Stimulated activated memory B cell treated with anti-CD40 and anti-IgM and Interleukin-4, amounts not matched to agents 10 μg/mL and 1 μg/mL and 100 μg/mL, for 72 hours (primary cell): Measurements from ENCODE around the gene KLRC3.
"Not testable (repeated sequence)": the region's sequence is repeated elsewhere in the genome, so short reads cannot be mapped to it uniquely, and the experiment has no call there.

Experiments used
- ATAC-seq: fragments of 150-1000 bp; cut with Tn5 transposase; 2 replicates; pipeline ENCODE4 v1.10.0; 2021
- H3K27ac Mint-ChIP-seq: one replicate; pipeline ENCODE4 v1.8.0; 2022; ENCODE audit warnings: mild to moderate bottlenecking, mixed read lengths
- H3K27me3 Mint-ChIP-seq: one replicate; pipeline ENCODE4 v1.8.0; 2022; ENCODE audit warnings: mixed read lengths
- H3K36me3 Mint-ChIP-seq: one replicate; pipeline ENCODE4 v1.8.0; 2022; ENCODE audit warnings: mixed read lengths
- H3K4me1 Mint-ChIP-seq: one replicate; pipeline ENCODE4 v1.8.0; 2022; ENCODE audit warnings: mixed read lengths
- H3K4me3 Mint-ChIP-seq: one replicate; pipeline ENCODE4 v1.8.0; 2022; ENCODE audit warnings: mild to moderate bottlenecking, moderate library complexity, mixed read lengths
- H3K9me3 Mint-ChIP-seq: one replicate; pipeline ENCODE4 v1.8.0; 2022; ENCODE audit warnings: mixed read lengths

KLRC3 gene

GRCh38 chr12:10420334-10420733 lies at the start of gene KLRC3:
TSS of gene KLRC3 (minus strand) at chr12:10420595. CDS start at chr12:10420550, 45 bp downstream.
- H3K4me1 Mint-ChIP-seq, ATAC-seq, H3K4me3 Mint-ChIP-seq, H3K27me3 Mint-ChIP-seq, H3K36me3 Mint-ChIP-seq, H3K9me3 Mint-ChIP-seq, H3K27ac Mint-ChIP-seq: not testable (repeated sequence)

- Mint-ChIP-seq H3K27ac (no peak overlapping the region), H3K4me1 (peaks cover 5% of the 10 kb centered on the region), H3K27me3 (peaks cover 22% of the 10 kb centered on the region), H3K36me3 (no peaks in the 10 kb centered on the region), H3K9me3 (peaks cover 5% of the 10 kb centered on the region), H3K4me3 (no peak overlapping the region)
- peak; percentile 67 for ATAC-seq
Measured at GRCh38 chr12:10469701-10470100, 49.3 kb upstream of the KLRC3 start.

DNA sequence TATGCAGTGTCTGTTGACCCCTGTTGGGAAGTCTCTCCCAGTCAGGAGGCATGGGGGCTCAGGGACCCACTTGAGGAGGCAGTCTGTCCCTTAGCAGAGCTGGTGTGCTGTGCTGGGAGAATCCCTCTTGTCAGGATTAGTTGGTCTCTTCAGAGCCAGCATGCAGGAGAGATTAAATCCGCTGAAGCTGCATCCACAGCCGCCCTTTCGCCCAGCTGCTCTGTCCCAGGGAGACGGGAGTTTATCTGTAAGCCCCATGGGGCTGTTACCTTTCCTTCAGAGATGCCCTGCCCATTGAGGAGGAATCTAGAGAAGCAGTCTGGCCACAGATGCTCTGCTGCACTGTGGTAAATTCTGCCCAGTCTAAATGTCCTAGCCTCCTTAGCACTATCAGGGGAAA lies 45.9 kb upstream of the KLRC3 start:
- H3K27me3 Mint-ChIP-seq, result peaks cover 22% of the 10 kb centered on the region
- H3K27ac Mint-ChIP-seq, result no peak overlapping the region
- ATAC-seq, result no peak
- H3K4me1 Mint-ChIP-seq, result peaks cover 5% of the 10 kb centered on the region
- no peaks in the 10 kb centered on the region for H3K36me3 Mint-ChIP-seq
- H3K4me3 Mint-ChIP-seq, result no peak overlapping the region
- H3K9me3 Mint-ChIP-seq, result peaks cover 5% of the 10 kb centered on the region

- Mint-ChIP-seq H3K27ac (no peak overlapping the region), H3K36me3 (no peaks in the 10 kb centered on the region), H3K4me3 (no peak overlapping the region), H3K27me3 (no peaks in the 10 kb centered on the region), H3K9me3 (peaks cover 31% of the 10 kb centered on the region), H3K4me1 (no peaks in the 10 kb centered on the region)
- ATAC-seq, result no peak
Measured at GRCh38 chr12:10457760-10458159, 37.4 kb upstream of the KLRC3 start.

DNA sequence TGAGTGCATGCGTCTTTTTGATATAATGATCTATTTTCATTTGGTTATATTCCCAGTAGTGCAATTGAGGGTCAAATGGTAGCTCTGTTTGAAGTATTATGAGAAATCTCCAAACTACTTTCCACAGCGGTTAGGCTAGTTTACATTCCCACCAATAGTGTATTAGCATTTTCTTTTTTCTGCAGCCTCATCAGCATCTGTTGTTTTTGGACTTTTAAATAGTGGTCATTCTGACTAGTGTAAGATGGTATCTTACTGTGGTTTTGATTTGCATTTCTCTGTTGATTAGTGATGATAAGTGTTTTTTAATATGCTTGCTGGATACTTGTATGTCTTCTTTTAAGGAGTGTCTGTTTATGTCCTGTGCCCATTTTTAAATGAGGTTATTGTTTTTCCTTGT lies 36.5 kb upstream of the KLRC3 start:
- ATAC-seq, result no peak
- Mint-ChIP-seq H3K9me3 (peaks cover 28% of the 10 kb centered on the region), H3K27ac (no peak overlapping the region), H3K27me3 (no peaks in the 10 kb centered on the region), H3K36me3 (no peaks in the 10 kb centered on the region), H3K4me1 (no peaks in the 10 kb centered on the region), H3K4me3 (no peak overlapping the region)

- Mint-ChIP-seq H3K4me1 (no peaks in the 10 kb centered on the region), H3K4me3 (no peak overlapping the region), H3K27me3 (no peaks in the 10 kb centered on the region), H3K9me3 (peaks cover 26% of the 10 kb centered on the region), H3K27ac (no peak overlapping the region), H3K36me3 (no peaks in the 10 kb centered on the region)
- no peak for ATAC-seq
Measured at GRCh38 chr12:10455766-10456165, 35.4 kb upstream of the KLRC3 start.

DNA sequence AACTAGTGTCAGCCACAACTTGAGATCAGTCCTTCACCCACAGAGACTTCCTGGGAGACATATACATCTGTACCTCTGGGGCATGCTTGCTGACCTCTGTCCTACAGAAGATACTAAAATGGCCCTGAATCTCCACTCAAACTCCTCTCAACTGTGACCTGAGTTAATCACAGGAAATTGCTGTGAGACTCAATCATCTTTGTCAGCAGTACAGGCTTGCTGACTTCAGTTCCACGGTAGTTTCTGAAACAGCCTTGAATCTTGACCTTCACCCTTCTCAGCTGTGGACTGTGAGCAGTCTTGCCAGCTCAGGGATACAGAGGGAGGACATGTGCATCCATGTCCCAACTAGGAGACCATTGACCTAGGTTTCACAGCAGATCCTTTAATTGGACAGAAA lies 34.1 kb upstream of the KLRC3 start:
- Mint-ChIP-seq H3K9me3 (peaks cover 23% of the 10 kb centered on the region), H3K27ac (no peak overlapping the region), H3K27me3 (no peaks in the 10 kb centered on the region), H3K36me3 (no peaks in the 10 kb centered on the region), H3K4me1 (no peaks in the 10 kb centered on the region), H3K4me3 (no peak overlapping the region)
- no peak for ATAC-seq

GRCh38 chr12:10453156-10453555 lies 32.8 kb upstream of the KLRC3 start, which contains the start of gene KLRC1:
TSS of gene KLRC1 (minus strand) at chr12:10453377. CDS start at chr12:10451156, 2,221 bp downstream.
- ATAC-seq, result no peak
- H3K9me3 Mint-ChIP-seq, result peaks cover 22% of the 10 kb centered on the region
- no peaks in the 10 kb centered on the region for H3K27me3 Mint-ChIP-seq
- no peak within 1 kb of the TSS for H3K27ac Mint-ChIP-seq
- no peaks in the 10 kb centered on the region for H3K4me1 Mint-ChIP-seq
- no peaks in the 10 kb centered on the region for H3K36me3 Mint-ChIP-seq
- H3K4me3 Mint-ChIP-seq, result no peak within 1 kb of the TSS

DNA sequence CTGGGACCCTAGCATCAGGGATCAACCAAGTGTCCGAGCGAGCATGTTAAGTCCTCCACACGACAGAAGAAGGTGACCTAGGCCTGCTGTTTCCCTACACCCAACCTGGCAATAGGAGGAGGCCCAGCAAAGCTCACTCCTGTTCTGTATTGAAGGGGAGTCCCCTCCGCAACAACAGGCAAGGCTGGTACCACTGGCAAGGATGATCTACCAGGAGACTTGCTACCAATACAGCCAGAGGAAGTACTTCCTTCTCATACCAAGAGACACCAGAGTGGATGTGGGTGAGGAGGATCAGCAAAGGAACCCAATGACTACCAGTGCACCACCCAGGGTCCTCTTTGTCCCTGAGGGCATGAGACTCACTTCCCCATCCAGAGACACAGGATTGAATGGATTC lies 27.8 kb upstream of the KLRC3 start:
- Mint-ChIP-seq H3K36me3 (no peaks in the 10 kb centered on the region), H3K27ac (no peak overlapping the region), H3K27me3 (no peaks in the 10 kb centered on the region), H3K4me3 (no peak overlapping the region), H3K4me1 (no peaks in the 10 kb centered on the region), H3K9me3 (no peaks in the 10 kb centered on the region)
- ATAC-seq, result no peak

- not testable (repeated sequence) for H3K36me3 Mint-ChIP-seq, H3K4me1 Mint-ChIP-seq, ATAC-seq, H3K27me3 Mint-ChIP-seq, H3K27ac Mint-ChIP-seq, H3K9me3 Mint-ChIP-seq, H3K4me3 Mint-ChIP-seq
Measured at GRCh38 chr12:10446052-10446451, 25.7 kb upstream of the KLRC3 start.

GRCh38 chr12:10441144-10441543 lies 20.7 kb upstream of the KLRC3 start:
- not testable (repeated sequence) for H3K27me3 Mint-ChIP-seq, H3K27ac Mint-ChIP-seq, H3K9me3 Mint-ChIP-seq, H3K4me3 Mint-ChIP-seq, ATAC-seq, H3K4me1 Mint-ChIP-seq, H3K36me3 Mint-ChIP-seq

- not testable (repeated sequence) for H3K9me3 Mint-ChIP-seq, H3K4me1 Mint-ChIP-seq, ATAC-seq, H3K27ac Mint-ChIP-seq, H3K4me3 Mint-ChIP-seq, H3K27me3 Mint-ChIP-seq, H3K36me3 Mint-ChIP-seq
Measured at GRCh38 chr12:10439608-10440274, 19.3 kb upstream of the KLRC3 start.

DNA sequence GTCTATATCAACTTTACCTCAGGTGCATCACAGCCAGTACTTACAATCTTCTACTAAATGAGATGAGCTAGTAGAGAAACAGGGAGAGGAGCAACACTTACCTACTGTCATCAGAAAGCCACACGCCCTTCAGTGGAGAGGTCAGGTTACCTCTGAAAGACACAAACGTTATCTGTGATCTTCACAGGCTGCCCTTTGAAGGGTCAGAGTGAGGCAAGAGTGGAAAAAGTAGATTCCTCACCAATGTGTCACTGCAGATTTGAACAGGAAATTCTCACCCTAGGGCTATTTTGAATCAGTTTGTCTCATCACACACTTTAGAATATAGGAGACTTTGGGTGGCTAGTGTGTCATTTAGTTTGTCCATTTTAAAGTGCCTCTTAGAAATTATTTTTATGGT lies 17.2 kb upstream of the KLRC3 start:
- not testable (repeated sequence) for H3K27me3 Mint-ChIP-seq

GRCh38 chr12:10435816-10436215 lies 15.4 kb upstream of the KLRC3 start, which contains the start of gene KLRC2:
TSS of gene KLRC2 (minus strand) at chr12:10436010. CDS start at chr12:10435986, 24 bp downstream.
- H3K9me3 Mint-ChIP-seq, H3K36me3 Mint-ChIP-seq, H3K27me3 Mint-ChIP-seq, H3K4me1 Mint-ChIP-seq, ATAC-seq, H3K27ac Mint-ChIP-seq, H3K4me3 Mint-ChIP-seq: not testable (repeated sequence)

More for the DNA sequence above, 17.2 kb upstream of the KLRC3 start:
- H3K36me3 Mint-ChIP-seq, H3K27ac Mint-ChIP-seq, ATAC-seq, H3K9me3 Mint-ChIP-seq, H3K4me1 Mint-ChIP-seq, H3K4me3 Mint-ChIP-seq: not testable (repeated sequence)

GRCh38 chr12:10430623-10431022 lies 10.2 kb upstream of the KLRC3 start:
- not testable (repeated sequence) for H3K27ac Mint-ChIP-seq, H3K9me3 Mint-ChIP-seq, H3K4me3 Mint-ChIP-seq, H3K27me3 Mint-ChIP-seq, H3K36me3 Mint-ChIP-seq, H3K4me1 Mint-ChIP-seq, ATAC-seq

DNA sequence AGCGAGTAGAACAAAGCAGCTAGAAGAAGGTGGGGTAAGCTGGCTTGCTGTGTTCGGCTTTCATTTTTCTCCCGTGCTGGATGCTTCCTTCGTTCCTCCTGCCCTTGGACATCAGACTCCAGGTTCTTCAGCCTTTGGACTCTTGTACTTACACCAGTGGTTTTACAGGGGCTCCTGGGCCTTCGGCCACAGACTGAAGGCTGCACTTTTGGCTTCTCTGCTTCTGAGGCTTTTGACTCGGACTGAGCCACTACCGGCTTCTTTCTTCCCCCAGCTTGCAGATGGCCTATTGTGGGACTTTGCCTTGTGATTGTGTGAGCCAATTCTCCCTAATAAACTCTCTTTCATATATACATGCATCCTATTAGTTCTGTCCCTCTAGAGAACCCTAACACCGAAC lies 5.5 kb upstream of the KLRC3 start:
- not testable (repeated sequence) for ATAC-seq, H3K27ac Mint-ChIP-seq, H3K4me3 Mint-ChIP-seq, H3K27me3 Mint-ChIP-seq, H3K9me3 Mint-ChIP-seq, H3K36me3 Mint-ChIP-seq, H3K4me1 Mint-ChIP-seq
